GM12865 (cell line): ENCODE data around the gene MAP9.

Source experiments
- DNase-seq: peaks from one replicate; pipeline ENCODE4 v3.0.0; 2010; ENCODE audit warnings: low read depth
- H3K4me3 ChIP-seq: 2 replicates; pipeline ENCODE4 v1.5.1; 2011; ENCODE audit warnings: mild to moderate bottlenecking, low read depth, low read length, control low read depth
- CTCF ChIP-seq: IDR thresholded peaks from 2 replicates; pipeline ENCODE4 v1.5.1; 2011; ENCODE audit warnings: low read length, control low read depth, low read depth, inconsistent platforms; ENCODE audit not compliant: insufficient read depth; ENCODE audit errors: missing control alignments

Gene MAP9

GRCh38 chr4:155353923-155354540, 22.7 kb downstream of the MAP9 start:
- peak; percentile 66 for DNase-seq
- H3K4me3 ChIP-seq: no peak overlapping the region
- peak; percentile 79 for TF ChIP-seq CTCF

DNA sequence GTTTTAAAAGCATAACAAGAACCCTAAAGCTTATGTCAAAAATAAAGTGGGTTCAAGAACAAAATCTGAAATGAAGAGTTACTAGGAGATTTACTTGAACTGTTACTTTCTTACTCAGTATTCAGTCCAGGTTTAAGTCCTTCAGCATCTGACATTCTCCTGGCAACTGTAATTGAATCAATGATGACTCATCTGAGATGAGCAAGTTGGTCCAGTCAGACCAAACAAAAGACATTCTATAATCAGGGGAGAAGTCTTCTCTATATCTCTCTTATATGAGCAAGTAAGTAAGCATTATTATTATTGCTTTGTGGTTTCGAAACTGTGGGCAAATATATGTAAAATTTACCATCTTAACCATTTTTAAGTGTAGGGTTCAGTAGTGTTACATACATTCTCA, 34.6 kb downstream of the MAP9 start:
- no peak for TF ChIP-seq CTCF
- H3K4me3 ChIP-seq: no peak overlapping the region
- DNase-seq: no peak

- no peak for TF ChIP-seq CTCF
- H3K4me3 ChIP-seq: no peak overlapping the region
- DNase-seq: no peak
Measured at GRCh38 chr4:155339999-155340398, 36.8 kb downstream of the MAP9 start.

GRCh38 chr4:155339588-155339987, 37.2 kb downstream of the MAP9 start:
- no peak overlapping the region for H3K4me3 ChIP-seq
- DNase-seq: no peak
- TF ChIP-seq CTCF: no peak

DNA sequence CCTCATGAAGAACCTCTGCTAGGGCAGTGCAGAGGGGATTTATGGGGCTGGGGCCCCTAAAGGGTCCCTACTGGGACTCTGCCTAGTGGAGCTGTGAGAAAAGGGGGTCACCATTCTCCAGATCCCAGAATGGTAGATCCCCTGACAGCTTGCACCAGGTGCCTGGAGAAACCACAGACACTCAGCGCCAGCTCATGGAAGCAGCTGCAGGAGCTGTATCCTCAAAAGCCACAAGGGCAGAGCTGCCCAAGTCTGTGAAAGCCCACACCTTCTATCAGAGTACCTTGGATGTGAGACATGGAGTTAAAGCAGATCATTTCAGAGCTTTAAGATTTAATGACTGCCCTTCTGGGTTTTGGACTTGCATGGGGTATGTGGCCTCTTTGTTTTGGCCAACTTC, 38.6 kb downstream of the MAP9 start:
- no peak for DNase-seq
- no peak for TF ChIP-seq CTCF

DNA sequence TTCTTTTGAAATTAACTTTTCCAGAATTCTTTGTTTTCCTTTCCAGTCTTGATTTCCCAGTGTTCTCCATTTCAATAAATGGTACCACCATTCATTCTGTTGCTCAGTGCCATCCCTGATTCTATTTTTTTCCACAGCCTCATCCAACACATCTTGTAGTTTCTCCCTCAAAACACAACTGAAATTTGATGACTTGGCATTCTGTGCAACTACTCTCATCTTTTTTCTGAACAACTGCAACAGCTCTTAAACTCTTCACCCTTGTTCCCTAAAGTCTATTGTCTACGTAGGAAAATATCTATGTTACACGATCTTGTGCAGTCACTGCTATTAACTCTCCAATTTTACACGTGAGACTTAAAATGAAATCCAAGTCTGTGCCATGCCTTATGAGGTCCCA, 40.5 kb downstream of the MAP9 start:
- no peak for TF ChIP-seq CTCF
- DNase-seq: no peak
- H3K4me3 ChIP-seq: no peak overlapping the region

More for the DNA sequence above, 38.6 kb downstream of the MAP9 start:
- no peak overlapping the region for H3K4me3 ChIP-seq

DNA sequence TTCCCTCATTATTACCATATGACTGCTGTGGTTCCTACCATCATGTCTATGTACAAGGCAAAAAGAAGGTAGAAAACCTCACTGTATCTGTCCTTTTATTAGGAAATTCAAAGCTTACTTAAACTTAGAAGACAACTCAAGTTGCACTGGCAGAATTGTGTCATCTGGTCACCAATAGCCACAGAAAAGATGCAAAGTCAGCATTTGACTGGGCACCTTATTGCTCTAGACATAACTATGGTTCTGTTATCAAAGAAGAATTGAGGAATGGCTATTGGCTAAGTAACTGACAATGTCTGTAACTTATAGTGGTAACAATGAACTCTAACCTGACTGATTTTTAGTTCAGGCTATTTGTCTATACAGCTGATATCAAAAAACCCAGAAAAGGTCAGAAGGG, 45.3 kb downstream of the MAP9 start:
- no peak overlapping the region for H3K4me3 ChIP-seq
- no peak for TF ChIP-seq CTCF
- DNase-seq: no peak
